Activated naive CD4-positive, alpha-beta T cell treated with anti-CD3 and anti-CD28 coated beads, Interleukin-2, amount 50 U/mL, for 16 hours (primary cell): Measurements from ENCODE around the gene CFAP100.

ENCODE experiments used
- DNase-seq: peaks from one replicate; pipeline ENCODE4 v3.0.0-alpha.2; 2020

CFAP100 gene

DNA sequence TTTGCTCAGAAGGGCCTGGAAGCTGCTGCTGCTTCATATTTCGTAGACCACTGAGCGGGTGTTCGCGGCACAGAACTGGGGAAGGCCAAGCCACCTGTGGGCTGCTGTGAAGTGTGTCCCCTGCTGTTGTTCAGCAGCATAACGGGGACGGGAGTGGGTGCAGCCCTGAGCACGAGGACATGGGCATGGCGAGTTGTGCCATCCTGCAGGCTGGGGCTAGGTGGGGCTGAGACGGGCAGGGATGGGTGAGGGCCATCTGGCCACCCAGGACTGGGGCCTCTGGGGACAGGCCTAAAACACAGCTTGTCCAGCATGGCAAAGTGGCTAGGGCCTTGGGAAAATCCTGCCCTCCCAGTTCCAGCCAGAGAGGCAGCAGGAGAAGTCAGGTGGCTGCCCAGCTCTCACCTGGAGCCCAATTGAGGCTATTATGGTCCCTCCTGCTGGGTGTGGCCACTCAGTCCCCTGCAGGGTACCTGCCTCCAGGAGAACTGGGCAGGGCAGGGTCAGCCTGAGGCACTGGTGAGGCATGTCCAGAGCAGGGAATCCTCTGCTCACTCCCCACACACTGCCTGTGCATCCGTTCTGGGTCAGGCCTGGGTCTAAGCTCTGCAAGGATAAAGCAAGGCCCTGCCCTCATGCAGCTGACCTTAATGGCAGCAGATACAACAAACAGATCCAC is 29.5 kb downstream of the CFAP100 start:
- no peak for DNase-seq

DNA sequence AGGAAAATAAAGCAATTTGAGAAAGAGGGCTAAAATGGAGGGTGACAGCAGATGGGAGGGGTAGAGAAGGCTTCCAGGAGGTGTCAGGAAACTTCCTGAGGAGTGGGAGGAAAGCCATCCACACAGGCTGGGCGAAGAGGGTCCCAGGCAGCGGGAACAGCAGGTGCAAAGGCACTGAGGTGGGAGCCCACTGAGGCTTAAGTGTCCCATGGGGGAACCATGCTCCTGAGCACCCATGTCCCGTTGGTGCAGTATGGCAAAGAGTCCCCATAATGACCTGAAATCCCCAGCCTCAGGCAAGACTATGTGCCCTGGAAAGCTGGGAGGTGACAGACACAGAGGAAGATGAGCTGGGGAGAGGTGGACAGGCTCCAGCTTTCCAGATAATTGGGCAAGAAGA is 30.0 kb downstream of the CFAP100 start:
- no peak for DNase-seq

DNA sequence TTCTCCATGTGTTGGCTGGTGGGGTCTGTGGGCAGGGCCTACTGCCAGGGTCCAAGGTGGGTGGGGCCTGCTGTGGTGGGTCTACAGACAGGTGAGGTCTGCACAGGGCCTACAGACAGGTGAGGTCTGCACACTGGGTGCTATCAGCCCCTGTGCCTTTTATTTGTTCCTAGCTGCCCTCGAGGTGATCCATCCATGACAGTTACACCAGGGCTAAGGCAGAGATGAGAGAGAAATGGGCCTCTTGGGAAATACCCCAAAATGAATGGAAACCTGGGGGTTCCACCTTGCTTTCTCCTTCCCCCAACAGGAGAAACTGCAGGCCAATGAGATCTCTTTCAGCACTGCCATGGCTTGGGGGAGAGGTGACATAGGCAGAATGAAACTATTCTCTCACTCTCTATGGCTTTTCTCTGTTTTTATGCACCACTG is 36.4 kb downstream of the CFAP100 start:
- DNase-seq, result no peak

DNA sequence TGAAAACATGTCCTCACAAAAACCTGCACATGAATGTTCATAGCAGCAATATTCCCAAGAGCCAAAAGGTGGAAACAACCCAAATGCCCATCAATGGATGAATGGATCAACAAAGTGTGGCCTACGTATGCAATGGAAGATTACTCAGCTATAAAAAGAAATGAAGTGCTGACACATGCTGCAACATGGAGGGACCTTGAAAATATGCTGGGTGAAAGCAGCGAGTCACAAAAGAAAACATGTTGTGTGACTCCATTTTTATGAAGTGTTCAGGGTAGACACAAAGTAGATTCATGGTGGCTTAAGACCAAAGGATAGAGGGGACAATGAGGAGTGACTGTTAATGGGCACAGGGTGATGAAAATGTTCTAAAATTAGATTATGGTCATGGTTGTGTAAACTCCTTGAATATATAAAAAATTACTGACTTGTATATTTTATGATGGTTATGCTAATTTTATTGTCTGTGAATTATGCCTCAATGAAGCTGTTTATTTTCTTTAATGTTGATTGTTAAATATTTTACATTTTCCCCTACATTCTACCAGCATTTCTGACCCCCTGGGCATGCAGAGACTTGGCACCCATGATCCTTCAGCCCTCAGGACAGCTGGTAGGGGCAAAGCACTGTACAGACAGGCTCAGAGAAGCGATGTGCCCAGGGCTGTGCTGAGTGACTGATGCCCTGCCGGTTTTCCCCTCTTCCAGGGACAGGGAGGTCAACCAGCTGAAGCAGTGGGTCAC is 37.8 kb downstream of the CFAP100 start:
- no peak for DNase-seq

DNA sequence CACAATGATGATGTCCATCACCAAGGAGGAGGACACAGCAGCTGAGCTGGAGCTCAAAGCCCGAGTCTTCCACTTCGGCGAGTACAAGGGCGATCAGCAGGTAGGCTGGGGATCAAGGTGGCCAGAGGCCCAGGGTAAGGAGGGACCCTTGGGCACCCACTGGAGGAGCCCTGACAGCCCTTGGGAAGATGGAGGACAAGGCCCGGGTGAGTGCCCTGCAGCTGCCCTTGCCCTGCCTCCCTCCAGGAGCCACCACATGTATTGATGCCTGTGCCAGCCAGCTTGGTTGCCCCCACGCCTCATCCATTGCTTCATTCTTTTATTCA is 38.4 kb downstream of the CFAP100 start:
- no peak for DNase-seq

DNA sequence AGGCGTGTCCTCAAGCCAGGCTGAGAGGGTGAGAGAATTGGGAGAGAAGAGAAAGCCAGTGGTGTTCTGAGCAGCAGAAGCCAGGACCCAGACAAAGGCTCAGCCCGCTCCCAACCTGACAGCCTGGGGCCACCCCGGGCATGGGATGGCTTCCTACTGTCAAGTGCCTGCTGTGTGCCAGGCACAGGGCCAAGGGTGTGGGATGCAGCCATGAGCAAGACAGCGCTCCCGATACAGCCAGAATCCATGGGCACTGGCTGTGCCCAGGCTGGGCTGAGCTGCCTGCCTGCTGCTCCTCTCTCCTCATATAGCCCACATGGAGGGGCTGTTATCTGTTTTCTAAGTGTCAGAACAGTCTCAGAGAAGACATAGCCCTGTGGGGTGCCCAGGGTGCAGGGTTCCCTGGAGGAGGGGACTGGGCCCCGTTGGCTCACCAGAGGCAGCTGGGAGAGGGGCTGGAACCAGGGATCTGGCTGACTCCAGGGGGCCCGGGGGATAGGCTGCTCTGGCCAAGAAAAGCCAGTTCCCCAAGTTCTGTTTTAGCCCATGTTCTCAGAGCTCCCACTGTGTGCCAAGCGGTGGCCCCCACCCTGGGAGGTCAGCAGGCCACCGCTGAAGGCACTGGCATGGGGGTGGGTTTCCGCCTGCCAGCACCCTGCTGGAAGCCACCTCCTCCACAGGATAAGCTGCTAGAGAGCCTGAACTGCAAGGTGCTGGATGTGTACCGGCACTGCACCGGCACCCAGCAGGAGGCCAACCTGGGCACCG is 39.0 kb downstream of the CFAP100 start:
- DNase-seq, result no peak

DNA sequence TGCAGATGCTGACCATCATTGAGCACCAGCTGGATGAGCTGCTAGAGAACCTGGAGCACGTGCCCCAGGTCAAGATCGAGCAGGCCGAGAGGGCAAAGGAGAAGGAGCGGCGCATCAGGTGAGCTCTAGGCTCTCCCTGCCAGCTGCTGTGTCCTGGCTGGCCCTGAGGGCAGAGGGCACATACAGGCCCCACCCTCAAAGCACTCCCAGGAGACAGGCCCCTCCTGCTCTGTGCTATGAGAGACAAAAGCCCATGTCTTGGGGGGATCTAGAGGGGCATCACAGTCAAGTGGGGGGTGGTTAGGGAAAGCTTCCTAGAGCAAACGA is 39.5 kb downstream of the CFAP100 start:
- no peak for DNase-seq

DNA sequence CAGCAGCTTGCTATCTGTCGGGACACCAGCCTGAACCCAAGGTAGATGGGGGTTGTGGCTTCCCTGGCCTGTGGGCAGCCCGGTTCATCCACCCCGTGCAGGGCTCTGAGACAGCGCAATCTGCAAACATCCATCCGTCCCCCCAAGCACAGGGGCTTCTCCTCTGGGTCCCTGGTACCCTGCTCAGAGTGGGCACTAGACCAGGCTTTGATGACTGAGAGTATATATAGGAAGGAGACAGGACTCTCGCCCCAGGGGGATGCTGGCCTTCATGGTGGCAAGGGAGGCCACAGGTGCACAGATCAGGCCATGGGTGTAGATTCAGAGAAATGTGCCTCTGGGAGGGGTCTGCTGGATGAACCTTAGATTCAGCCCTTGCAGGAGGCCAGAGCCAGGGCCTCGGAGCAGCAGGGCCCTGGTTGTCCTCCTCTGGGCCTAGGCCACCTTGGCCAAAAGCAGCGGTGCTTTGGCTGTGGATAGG is 40.3 kb downstream of the CFAP100 start:
- DNase-seq, result no peak

DNA sequence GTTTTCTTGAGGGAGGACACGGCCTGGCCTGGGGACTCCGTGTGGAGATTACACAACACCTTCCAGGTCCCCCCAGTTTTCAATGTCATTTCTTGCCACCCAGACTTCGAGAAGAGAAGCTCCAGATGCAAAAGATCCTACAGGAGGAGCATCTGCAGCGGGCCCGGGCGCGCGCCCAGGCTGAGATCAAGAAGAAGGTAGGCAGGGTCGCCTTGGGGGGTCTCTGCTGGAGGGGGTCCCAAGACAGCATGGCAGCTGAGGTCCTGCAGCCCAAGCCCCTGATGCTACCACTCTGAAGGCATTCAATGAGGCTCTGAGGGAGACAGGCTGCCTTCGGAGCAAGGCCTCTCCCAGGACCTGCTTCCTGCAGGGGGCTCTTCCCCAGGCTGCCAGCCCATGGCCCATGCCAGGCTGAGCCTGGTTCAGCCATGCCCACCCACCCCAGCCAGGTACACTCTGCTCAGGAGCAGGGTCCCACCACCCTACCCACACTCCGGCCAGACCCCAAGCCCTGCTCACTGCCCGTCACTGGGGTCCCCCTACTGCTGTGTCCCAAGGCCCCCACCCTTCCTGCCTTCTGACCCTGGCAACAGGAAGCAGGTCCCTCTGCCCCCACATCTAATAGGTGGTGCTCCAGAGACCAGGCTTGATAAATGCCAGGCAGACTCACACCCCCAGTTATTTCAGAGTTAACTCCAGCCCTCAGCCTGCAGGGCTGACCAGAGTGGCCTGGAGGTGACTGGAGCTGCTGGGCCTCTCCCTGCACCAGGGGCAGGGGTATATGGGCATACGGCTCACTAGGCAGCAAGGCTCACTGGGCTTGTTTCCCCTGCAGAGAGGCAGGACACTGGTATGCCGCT is 41.0 kb downstream of the CFAP100 start:
- no peak for DNase-seq

DNA sequence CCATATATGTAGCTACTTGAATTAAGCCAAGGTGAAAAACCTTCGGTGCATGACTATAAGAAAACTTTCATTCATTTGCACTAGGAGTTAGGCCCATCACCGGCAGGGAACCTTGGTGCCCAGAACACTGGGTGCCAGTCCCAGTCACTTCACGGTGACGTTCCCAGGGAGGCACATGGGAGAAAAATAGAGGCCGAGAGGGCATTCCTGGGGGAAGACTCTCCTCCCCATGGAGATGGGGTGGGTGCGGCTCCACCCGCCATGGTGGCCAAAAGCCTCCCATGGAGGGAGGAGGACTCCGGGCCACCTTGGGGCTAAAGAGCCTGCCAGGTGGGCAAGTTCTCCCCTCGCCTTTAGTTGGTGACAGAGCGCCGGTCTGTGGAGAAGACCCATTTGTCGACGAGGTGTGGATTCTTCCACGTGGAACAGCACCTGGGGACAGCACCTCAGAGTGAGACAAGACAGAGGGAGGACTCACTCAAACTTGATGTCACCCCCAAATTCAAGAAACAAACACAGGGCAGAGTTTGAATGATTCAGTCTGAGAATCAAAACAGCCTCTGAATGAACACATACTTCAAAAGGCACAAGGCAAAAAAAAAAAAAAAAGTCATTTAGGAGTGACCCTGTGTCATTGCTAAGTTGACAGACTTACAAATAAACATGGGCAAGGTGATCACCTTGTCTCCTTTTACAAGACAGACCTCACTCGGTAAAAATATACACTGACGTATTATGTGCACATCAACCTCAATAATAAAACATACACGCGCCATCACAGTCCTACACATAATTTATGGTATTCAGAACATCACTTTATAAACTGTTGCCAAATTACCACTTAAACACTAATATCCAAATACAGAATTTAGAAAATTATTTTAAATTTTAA is 42.4 kb downstream of the CFAP100 start:
- DNase-seq, result no peak

DNA sequence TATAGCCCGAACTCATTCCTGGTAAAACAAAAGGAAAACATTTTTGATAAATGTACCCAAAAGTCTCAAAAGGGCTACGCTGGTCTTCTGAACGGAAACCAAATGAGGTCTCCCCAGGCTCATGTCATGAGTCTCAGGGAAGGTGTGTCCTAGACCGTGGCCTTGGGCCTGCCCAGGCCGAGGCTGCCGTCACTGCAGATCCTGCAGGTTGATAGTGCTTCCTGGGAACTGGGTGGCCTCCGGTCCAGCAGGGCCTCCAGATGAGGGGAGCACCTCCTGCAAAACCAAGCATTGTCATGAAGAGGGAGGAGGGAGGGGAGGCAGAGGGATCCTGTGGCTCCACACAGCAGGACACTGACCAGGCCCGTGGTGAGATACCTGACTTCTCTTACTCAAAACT is 43.5 kb downstream of the CFAP100 start:
- DNase-seq, result no peak

DNA sequence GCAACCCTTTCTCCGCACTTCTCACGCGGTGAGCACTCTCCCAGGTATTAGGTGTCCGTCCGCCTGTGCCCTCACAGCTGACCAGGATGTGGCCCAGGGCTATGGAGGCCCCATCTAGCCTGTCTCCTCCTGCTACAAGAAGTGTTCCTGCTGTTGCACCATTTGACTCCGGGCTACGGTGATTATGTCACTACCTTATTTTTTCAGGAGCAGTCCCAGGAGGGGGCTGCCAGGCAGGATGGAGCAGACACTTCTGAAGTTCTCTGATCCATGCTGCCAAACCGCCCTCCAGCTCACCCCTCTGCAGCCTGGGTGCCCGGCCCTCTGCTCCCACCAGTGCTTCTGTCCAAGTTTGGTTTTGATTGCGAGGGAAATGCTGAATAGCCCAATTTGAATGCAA is 44.0 kb downstream of the CFAP100 start:
- DNase-seq, result no peak

DNA sequence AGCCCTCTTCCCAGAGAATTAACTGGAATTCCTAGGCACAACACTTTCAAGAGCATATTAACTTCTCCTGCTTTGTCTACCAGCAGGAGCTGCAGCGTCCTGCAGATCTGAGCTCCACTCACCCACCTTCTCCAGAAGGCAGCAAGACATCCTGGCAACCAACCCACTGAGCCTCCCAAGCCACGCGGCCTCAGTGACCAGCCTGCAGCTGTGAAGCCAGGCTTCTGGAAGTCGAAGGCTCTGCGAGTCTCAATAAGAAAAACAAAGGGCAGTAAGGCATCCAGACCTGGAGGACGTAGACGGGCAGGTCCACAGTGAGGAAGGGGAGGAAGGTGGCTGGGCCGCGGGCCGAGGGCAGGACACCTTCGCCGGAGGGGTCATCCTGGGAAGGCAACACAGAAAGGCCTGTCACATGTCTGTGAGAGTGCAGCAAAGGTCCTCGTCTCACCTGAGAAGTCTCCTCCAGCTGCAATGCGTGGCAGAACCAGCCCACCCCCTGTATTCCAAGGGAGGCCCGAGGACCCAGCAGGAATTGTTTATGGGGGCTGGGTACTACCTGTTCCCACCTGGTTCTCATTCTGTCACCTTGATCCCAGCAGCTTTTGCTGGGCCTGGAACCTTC is 44.7 kb downstream of the CFAP100 start:
- no peak for DNase-seq

DNA sequence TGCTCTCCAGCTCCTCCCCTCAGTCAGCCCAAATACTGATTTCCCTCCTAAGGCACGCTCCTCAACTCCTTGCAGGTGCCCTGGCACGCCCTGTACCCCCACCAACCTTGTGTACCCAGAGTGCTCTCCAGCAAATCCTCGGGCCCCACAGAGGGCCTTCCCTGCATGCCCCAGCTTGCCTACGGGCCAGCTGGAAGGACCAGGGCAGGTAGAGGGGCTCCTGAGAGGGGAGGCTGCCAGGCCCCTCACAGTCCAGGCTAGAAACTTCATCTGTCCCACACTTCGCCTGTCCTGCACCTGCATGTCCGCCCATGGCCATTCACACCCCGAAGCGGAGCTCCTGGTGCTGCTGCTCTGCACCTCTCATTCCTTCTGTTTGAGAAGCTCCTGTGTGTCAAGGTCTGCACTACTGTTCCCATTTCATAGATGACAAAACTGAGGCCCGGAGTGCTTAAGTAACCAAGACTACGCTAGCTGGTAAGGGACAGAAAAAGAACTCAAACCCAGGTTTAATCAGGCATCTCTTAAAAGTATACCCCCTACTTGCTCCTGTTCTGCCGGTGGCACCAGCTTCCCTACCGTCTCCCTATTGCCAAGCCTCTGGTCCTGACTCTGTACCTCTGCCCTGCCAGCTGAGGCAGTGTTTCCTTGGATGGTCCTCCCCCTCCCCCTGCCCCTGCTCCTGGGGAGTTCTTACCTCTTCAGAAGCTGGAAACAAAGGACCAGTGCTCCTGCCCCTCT is 45.4 kb downstream of the CFAP100 start:
- no peak for DNase-seq

DNA sequence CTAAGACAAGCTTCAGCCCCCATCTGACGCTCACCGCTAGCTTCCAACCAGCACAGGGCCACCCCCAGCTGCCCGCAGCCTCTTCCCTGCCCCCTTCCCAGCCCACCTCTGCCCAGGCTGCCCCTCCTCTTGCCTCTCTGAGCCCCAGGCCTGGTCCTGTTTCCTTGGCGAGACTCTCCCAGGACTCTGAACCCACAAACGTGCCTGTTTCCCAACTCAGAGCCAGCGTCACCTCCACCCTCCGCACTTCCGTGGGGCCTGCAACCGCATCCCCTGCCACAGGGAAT is 45.9 kb downstream of the CFAP100 start:
- DNase-seq, result no peak

DNA sequence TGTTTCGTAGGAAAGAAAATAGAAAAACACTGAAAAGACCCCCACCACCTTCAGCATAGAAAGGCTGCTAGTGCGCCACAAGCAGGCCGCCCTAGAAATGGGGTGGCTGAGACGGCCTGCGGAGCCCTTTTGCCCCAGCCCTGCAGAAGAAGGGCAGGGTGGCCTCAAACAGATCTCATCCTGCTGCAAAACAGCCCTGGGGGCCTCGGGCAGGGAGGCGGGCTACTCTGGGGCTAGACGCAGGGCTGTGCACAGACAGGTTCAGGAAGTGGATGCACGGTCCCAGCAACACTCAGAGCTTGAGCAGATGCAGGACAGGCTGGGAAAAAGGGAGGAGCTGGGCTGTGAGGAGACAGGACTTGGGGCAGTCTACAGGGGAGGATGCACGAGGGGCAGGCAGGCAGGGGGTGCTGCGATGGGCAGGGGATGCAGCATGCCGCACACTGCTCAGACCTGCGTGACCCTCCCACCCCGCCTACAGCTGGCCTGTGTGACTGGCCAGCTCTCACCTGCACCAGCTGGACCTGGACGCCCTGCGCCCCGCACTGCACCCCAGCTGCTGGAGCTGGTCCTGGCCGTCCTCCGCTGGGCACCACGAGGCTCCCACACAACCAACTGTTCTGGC is 46.7 kb downstream of the CFAP100 start:
- DNase-seq, result no peak

DNA sequence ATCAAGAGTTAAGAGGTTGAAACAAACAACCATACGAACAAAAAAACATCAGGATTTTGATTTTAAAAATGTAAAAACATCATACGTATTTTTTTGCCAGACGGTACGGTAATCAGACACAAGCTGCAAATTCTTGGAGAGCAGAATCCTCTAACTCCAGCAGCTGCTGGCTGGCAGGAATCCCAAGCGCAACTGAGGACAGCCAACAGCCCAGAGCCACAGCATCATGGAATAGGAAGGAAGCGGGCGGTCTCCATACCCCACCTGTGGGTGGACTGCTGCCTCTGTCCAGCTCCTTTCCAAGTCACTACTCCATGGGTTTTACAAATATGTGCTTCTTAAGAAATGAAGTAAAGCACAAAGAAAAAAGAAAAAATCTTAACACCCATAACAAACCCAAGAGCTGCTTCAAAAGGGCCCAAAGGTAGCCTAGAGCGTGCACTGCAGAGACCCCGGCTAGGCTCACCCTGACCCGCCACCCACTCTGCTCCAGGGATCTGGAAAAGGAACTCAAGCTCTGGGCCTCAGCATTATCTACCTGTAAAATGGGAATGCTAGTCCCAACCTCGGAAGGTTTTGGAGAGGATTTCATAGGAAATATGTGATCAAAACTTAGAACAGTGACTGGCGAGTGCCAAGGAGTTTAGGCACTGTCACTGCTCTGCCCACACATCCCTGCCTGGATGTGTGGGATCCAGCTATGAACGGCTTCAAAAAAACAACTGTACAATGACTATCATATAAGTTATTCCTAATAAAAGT is 47.6 kb downstream of the CFAP100 start:
- no peak for DNase-seq

DNA sequence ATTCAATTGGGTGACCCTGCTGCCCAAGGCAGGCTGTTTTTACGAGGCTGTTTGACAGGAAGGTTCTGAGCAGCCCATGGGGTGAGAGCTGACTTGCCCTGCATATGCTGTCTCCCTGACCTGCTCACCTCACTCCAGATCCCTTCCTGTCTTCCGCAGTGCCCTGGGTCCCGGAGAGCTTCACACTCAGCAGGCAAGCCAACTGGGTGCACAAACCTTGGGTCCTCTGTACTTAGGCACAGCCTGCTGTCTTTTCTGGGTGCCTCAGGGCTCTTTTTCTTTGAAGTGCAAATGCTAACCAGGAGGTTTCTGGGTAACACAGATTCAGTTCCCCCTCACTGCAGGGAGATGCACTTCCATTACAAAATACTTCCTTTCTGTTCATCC is 48.1 kb downstream of the CFAP100 start:
- DNase-seq, result no peak

DNA sequence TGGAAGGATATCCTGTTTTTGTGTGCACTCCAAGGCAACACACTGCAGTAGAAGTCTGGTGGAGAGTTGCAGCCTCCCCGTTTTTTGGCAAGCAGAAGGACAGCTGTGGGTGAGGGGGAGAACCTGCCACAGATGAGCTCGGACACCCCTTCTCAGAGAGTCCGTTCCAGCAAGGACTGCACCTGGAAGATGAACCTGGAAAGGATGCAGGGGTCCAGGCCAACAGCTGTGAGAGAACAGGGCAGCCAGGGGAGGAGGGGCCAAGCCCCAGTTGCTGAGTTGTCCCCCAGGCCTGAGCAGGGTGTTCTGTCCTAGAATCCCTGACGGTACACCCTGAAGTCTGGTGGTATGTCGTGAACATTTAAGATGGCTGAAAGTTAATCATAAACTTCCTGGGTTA is 50.8 kb downstream of the CFAP100 start:
- no peak for DNase-seq

DNA sequence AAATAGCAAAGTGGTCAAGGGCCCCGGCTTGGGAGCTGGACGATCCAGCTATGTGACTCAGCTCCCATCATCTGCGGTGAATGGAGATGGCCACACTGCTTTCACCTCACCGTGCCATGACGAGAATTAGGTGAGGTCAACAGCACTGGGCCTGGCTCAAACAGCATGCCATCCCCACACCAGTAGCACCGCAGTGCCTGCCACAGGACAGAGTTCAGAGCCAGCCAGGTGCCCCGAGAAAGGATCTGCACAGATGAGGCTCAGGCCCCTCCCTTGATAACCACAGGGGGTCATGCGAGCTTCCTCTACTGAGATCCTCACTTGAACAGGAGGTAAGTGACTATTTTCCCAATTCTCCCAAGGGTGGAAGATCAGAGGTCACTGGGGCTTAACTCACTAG is 51.6 kb downstream of the CFAP100 start:
- no peak for DNase-seq
